Stimulated activated CD4-positive, alpha-beta T cell treated with anti-CD3 and anti-CD28 coated beads, Interleukin-1b, Interleukin-23, amount 100 ng/mL, for 4 hours (primary cell): ENCODE data around the gene WBP2NL.

ENCODE experiments used
- DNase-seq, 2 donors: peaks; one replicate each; pipeline ENCODE4 v3.0.0-alpha.2; 2020; ENCODE audit warnings: low read depth in 2 of 2

WBP2NL gene

GRCh38 chr22:41978732-41979131, 19.9 kb upstream of the WBP2NL start:
- no peak for DNase-seq

- no peak for DNase-seq
Measured at GRCh38 chr22:41979423-41980250, 19.0 kb upstream of the WBP2NL start.

GRCh38 chr22:41982865-41983264, 15.7 kb upstream of the WBP2NL start:
- DNase-seq, result no peak

GRCh38 chr22:41983513-41984405, 14.8 kb upstream of the WBP2NL start:
- no peak for DNase-seq

GRCh38 chr22:41987276-41987675, 11.3 kb upstream of the WBP2NL start:
- DNase-seq, result no peak

- no peak for DNase-seq
Measured at GRCh38 chr22:41989246-41989645, 9.3 kb upstream of the WBP2NL start.

- DNase-seq, result no peak
Measured at GRCh38 chr22:41991111-41991510, 7.5 kb upstream of the WBP2NL start.

GRCh38 chr22:41992496-41992895, 6.1 kb upstream of the WBP2NL start:
- no peak for DNase-seq

GRCh38 chr22:41995211-41995610, 3.4 kb upstream of the WBP2NL start:
- DNase-seq, result no peak

- DNase-seq, result no peak
Measured at GRCh38 chr22:41996826-41997225, 1.8 kb upstream of the WBP2NL start.

GRCh38 chr22:42000466-42000865, 1.9 kb downstream of the WBP2NL start:
- no peak for DNase-seq

GRCh38 chr22:42001121-42001520, 2.5 kb downstream of the WBP2NL start:
- no peak for DNase-seq

GRCh38 chr22:42001706-42002105, 3.1 kb downstream of the WBP2NL start:
- DNase-seq, result no peak

GRCh38 chr22:42007922-42008321, 9.3 kb downstream of the WBP2NL start:
- DNase-seq, result no peak

- DNase-seq, result no peak
Measured at GRCh38 chr22:42010778-42011177, 12.2 kb downstream of the WBP2NL start.

- DNase-seq, result no peak
Measured at GRCh38 chr22:42013385-42013784, 14.8 kb downstream of the WBP2NL start.

GRCh38 chr22:42016111-42016510, 17.5 kb downstream of the WBP2NL start:
- no peak for DNase-seq

GRCh38 chr22:42018224-42018623, 19.6 kb downstream of the WBP2NL start:
- DNase-seq, result no peak

- DNase-seq, result no peak
Measured at GRCh38 chr22:42021571-42021970, 23.0 kb downstream of the WBP2NL start.

GRCh38 chr22:42022162-42022847, 23.7 kb downstream of the WBP2NL start:
- DNase-seq, result no peak

- no peak for DNase-seq
Measured at GRCh38 chr22:42025421-42025820, 26.8 kb downstream of the WBP2NL start.

- DNase-seq, result no peak
Measured at GRCh38 chr22:42026705-42027104, 28.1 kb downstream of the WBP2NL start.
